PC-9 (cell line): Measurements from ENCODE around the gene TF.

ENCODE experiments used
- EZH2 ChIP-seq: fragments of 200-600 bp; sonication (generic); IDR thresholded peaks from 2 replicates; pipeline ENCODE4 v1.8.0; 2017; ENCODE audit warnings: antibody characterized with exemption, low read depth
- TF ChIP-seq, protein P1 (sequence below): fragments of 200-600 bp; sonication (generic); conservative IDR thresholded peaks from 2 replicates; pipeline ENCODE4 v1.6.1; 2017; ENCODE audit warnings: mixed run types, antibody characterized with exemption, mild to moderate bottlenecking, moderate library complexity

DNA sequence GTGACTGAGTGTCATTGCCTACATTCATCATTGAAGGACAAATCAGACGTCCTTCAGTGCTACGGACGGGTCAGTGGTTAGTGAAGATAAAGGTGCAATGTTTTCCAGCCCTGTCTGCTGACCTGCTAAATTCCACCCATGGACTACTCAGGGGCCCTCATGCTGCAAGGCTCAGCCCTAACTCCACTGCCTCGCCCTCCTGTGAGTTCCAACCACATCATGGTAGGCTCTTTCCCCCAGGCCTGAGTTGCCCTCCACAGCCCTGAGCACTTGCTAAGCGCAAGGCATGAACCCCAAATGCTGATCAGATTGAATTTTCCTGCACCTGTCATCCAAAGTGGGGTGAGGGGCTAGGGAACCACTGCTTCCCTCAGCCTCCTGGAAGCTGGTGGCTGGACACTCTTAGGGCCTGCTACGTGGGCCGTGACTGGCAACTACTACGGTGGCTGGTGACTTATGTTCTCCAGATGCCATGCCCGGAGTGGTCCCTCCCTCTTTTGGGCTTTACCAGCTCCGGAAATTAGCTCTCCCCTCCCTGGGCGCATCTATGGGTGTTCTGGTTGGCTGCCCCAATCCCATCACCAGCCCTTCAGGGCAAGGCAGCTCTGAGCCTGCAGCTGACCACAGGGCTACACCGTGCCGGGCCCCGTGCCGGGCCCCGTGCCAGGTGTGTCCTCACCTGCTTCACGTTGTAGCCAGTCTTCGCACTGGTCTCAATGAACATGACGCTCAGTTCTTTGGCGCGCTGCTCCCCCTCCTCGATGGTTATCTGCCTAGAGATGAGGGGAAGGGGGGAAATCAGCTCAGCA is 91.5 kb downstream of the TF start:
- no peak for TF ChIP-seq EZH2
- TF ChIP-seq, protein P1, sequence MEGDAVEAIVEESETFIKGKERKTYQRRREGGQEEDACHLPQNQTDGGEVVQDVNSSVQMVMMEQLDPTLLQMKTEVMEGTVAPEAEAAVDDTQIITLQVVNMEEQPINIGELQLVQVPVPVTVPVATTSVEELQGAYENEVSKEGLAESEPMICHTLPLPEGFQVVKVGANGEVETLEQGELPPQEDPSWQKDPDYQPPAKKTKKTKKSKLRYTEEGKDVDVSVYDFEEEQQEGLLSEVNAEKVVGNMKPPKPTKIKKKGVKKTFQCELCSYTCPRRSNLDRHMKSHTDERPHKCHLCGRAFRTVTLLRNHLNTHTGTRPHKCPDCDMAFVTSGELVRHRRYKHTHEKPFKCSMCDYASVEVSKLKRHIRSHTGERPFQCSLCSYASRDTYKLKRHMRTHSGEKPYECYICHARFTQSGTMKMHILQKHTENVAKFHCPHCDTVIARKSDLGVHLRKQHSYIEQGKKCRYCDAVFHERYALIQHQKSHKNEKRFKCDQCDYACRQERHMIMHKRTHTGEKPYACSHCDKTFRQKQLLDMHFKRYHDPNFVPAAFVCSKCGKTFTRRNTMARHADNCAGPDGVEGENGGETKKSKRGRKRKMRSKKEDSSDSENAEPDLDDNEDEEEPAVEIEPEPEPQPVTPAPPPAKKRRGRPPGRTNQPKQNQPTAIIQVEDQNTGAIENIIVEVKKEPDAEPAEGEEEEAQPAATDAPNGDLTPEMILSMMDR: no peak
